ENCODE measurements around the gene SHISAL1.
"Not testable (repeated sequence)": the region's sequence is repeated elsewhere in the genome, so short reads cannot be mapped to it uniquely, and the experiment has no call there.

The SHISAL1 gene

DNA sequence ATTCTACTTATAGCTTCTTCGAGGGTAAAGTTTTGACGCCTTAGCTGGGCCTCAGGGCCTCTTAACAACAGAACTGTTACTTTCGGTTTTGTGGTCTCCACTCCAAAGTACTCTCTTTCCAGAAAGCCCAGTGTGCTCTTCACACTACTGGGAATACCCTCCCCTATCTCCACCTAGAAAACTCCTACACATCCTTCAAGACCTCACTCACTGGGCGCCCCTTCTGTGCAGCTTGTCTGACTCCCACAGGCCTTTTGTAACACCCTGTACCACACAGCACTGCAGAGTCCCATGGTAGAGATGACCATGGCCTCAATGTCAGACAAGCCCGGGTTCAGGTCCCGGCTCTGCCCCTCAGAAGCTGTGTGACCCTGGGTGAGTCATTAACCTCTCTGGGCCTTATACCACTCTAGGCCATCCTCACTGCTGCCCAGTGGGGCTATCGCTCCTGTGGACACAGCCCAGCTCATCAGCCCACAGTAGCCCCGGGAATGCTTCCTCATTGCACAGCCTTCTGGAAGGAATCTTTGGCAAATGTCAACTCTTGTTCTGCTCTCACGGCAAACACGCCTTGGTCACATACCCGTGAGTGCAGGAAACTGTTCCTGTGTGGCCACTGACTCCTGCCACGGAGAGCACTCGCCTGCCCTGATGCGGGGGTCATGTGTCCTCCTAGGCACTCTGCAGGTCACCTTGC, 51.4 kb downstream of the SHISAL1 start:
- no peak for DNase-seq (ENCODE audit: low read depth)

DNA sequence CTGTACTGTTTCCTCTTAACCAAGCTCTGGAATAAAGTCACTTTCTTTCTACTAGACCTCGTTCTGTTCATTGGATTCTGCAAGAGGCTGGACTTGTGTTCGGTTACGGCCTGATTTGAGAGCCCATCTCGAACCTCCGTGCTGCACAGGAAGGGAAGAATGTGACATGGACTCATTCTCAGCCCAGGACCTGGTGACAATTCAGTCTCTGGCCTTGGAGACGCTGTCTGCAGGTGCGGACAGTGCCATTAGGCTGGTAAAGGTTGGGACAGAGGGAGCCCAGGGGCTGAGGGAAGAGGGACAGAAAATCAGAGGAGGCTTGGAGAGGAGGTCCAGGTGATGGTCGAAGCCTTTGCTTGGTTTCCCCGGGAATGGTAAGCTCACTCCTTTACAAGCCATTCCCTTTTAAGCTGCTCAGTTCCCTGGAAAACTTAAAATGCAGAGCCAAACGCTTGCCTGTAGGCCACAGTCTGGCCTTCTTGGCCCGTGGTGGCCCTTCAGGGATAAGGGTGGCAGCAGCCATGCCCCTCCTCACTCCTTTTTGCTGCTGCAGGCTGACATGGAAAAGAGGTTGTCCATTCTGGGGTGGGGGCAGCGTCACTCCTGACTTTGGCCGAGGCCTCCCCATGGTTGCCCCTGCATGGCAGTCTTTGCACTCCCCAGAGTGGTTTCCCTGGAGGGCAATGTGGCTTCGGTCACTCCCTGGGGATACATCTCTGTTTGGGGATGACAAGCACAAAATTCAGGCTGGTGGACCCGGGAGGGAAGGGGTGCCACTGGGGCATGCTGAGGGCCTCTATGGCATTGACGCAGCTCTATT, 52.3 kb downstream of the SHISAL1 start:
- no peak for DNase-seq (ENCODE audit: low read depth)

DNA sequence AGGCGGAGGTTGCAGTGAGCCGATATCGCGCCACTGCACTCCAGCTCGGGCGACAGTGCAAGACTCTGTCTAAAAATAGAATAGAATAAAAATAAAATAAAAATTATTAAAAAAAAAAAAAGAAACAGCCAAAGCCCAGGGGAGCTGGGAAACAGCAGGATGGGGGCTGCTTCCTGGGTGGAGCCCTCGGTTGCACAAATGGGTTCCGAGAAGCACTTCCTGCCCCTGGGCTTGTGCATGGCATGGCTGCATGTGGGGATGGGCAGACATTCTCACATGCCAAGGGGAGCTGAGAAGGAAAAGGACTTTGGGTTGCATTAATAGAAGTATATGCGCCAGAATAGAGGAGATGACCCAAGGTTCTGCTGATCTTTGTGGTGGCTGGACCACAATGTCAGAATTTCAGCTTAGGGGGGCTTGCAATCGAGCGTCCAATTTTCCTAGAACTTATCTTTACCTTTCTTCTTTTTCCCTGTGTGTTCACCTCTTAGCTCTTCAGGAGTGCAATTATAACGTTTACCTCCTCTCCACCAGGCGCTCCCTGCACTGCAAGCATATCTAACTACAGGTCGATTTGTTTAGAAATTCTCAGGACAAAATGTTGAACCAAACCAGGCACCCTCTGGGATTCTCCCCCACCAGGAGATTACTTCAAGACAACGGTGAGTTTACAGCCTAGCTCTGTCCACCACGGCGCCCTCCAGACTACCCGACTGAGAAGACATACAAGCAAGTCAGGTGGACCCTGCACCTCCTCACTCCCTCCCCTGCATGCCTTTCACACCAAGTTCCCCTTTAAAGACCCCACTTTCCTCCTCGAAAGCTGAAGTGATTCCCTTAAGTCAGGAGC, 53.2 kb downstream of the SHISAL1 start:
- no peak for DNase-seq (ENCODE audit: low read depth)

GRCh38 chr22:44256556-44257485, 55.9 kb downstream of the SHISAL1 start:
- DNase-seq (ENCODE audit: low read depth) = no peak

- no peak for DNase-seq (ENCODE audit: low read depth)
Observed at GRCh38 chr22:44256085-44256484, 56.7 kb downstream of the SHISAL1 start.

DNA sequence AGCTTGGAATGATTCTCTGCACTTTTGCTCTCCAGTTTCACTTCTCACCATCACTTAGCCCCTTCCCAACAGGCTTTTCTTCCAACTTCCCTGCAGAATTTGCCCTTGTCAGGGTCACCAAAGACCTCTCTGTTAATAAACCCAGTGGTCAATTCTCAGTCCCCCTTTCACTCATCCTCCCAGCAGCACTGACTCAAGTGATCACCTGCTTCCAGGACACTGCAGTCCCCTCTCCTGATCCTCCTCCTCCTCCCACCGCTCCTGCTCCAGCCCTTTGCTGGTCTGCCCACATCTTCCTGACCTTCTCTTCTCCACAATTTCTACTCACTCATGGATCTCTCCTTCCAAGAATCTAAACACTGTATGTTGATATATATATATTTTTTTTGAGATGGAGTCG, 57.9 kb downstream of the SHISAL1 start:
- no peak for DNase-seq (ENCODE audit: low read depth)

DNA sequence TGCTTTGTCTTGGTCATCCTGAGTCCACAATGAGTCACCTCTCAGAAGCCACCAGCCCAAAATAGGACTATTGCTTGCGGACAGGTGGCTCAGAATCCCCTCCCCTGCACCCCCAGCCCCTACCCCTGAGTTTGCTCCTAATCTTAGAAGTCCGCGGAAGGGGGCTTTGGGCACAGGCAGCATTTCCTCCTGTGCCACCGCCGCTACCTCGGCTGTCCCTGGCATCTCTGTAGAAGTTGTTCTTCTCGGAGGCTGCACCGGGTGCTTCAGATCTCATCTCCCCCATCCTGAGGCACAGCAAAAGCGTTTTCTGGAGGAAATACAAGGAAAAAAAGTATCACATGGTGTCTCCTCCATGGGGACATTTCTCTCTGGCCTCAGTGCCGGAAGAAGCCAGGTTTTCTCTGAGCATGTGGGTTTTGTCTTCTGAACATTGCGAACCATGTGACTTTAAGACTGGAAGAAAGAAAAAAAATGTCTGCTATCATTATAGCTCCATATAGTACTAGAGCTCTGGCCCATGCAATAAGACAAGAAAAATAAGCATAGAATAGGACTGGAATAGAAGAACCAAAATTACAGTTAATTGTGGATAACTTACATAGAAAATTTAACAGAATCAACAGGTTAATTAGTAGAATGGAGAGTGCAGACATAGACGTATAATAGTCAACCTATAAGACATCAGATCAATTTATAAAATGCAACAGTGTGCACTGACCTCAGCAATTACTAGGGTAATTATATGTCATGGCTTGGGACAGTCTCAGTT, 63.2 kb downstream of the SHISAL1 start:
- no peak for DNase-seq (ENCODE audit: low read depth)

GRCh38 chr22:44248926-44249325, 63.8 kb downstream of the SHISAL1 start:
- no peak for DNase-seq (ENCODE audit: low read depth)

DNA sequence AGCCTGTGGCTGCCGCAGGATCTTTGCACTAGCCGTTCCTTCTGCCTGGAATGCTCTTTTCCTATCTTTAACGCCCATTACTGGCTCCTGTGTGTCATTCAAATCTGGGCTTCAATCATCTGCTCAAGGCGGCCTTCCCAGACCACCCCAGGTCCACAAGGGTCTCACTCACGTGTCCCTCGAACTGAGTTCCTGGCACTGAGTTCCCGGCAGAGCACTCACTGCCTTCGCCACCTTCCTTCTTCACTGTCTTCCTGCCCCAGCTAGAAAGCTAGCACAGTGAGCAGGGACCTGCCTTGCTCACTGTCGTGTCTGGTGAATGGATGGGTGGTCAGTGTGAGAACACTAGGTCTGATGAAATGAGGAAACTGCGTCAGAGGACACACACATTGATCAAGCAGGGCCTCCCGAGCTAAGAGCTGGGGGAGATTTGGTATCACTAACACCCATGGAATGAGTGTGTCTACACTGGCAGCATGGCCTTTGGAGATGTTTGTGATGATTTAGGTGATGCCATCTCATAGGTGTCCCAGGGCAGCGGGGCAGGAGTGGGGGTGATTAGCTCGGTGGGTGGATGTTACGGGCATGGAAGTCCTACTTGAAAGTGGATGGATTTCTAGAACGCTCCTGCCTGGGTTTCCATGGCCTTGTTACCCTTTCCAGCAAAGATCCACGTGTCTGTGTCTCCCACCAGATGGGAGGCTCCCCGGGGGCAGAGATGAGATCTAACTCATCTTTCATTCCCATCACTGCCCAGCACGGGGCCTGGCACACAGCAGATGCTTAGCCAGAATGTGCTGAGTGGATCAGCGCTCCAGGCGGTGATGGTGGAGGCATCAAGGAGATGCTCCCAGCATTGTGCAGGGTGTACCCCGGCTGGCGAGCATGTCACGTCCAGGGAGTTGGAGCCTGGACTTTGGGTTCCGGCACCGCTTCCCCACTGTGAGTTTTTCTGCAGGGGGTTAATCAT, 64.5 kb downstream of the SHISAL1 start:
- no peak for DNase-seq (ENCODE audit: low read depth)

DNA sequence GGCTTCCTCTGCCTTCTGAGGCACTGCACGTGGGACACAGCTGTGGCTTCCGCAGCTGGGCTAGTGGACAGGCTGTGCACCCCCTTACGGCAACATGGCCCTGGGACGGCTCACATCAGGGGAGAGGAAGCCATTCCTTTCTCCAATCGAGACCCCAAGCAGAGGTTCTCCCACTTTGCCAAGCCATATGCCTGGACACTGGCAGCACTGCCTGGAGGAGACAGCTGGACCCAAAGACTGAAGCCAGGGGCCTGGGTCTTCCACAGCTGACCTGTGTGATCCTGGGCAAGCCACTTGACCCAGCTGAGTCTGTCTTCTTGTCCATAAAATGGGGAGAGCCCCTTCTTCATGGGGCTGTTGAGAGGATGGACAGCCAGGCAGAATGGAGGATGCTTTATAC, 65.4 kb downstream of the SHISAL1 start:
- DNase-seq (ENCODE audit: low read depth) = no peak

DNA sequence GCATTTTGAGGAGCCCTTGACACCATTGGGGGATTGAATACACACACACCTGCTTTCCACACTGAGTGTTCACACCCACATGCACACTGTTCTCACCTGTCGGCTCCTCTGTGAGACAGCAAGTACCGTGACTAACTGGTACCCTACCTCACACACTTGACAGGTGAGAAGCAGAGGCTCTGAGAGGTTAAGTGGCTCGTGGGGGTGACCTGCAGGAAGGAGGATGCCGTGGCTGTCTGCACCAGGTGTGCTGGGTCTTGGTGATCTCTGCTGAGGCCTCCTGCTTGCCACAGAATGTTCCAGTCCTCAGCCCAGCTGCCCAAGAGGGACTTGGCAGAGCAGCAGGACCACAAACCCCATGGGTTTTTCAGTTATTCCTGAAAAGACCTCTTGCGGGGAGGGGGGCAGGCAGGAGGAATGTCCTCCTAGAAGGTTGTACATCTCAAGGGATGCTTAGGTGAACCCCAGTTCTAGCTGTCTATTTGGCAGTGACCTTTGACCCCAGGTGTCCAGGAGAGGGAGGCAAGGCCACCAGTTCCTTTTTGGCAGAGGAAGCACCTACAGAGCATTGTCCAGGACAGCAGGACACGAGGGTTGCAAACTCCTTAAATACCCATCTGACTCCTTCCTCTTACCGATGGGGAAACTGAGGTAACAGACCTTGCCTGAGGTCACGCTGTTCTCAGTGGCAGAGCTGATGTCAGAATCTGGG, 66.0 kb downstream of the SHISAL1 start:
- DNase-seq (ENCODE audit: low read depth) = no peak

DNA sequence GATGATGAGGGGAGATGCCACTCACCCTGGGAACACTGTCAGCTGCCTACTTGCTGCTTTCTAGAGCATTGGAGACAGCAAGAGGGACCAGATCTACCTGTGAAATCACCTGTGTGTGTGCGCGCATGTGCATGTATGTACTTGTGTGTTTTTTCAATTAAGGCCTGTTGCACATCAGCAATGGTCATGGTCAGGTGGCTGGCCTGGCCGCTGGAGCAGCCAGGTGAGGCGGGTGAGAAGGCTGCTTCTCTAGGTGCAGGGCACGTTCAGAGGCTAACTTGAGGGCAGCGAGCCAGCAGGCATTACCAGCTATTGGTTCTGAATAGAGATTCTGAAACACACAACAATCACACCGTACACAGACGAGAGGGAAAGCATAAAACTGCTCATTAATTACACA, 66.9 kb downstream of the SHISAL1 start:
- no peak for DNase-seq (ENCODE audit: low read depth)

DNA sequence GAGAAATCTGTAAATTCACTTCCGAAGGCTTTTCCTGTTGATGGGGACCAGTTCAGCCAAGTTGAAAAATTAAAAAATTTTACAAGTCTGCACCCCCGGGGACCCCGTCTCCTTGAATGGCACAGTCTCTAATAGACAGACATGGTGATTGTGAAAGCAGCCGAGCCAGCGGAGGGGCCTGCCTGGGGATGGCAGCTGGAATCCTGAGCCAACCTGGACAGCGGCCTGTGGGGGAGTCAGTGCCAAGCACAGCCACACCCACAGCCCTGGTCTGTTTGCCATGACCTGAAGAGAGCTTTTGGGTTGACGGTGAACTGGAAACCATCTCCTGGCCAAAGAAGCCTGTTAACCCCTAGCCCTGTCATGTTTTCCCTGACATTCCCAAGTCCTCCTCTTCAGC, 67.3 kb downstream of the SHISAL1 start:
- DNase-seq (ENCODE audit: low read depth) = no peak

- DNase-seq (ENCODE audit: low read depth) = no peak
Observed at GRCh38 chr22:44244265-44244822, 68.4 kb downstream of the SHISAL1 start.

GRCh38 chr22:44243761-44244160, 69.0 kb downstream of the SHISAL1 start:
- no peak for DNase-seq (ENCODE audit: low read depth)

DNA sequence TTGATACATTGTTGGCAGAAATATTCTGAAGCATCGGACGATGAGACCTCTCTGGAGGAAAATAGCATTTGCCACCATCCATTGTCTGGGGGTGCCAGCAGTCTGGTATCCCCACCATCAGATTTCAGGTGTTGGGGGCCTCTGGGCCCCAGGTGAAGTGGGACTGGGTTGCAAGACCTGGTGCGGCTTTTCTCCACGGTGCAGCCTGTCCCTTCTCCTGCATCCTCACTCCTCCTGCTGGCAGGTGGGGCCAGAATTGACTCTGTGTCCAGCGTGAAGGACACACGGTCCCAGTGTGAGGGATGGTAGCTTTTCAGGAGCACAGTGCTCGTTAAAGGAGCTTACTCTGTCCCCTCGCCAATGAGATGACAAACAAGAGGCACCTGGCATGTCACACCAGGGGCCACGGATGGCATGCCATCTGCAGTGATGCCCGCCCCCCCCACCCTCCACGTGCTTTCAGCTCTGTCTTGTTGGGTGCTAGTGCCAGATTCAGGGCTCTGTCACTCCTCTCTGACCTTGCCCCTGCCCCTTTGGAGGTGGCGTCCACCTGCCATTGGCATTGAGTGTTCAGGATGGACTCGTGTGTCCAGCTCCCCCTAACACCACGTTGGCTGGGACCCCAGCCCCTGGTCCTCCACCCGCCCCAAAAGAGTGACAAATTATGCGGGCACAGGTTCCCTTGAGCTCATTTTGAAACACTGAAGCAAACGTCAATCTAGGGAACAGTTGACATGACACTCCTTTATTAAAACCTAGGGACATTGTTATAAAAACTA, 69.6 kb downstream of the SHISAL1 start:
- DNase-seq (ENCODE audit: low read depth) = no peak

DNA sequence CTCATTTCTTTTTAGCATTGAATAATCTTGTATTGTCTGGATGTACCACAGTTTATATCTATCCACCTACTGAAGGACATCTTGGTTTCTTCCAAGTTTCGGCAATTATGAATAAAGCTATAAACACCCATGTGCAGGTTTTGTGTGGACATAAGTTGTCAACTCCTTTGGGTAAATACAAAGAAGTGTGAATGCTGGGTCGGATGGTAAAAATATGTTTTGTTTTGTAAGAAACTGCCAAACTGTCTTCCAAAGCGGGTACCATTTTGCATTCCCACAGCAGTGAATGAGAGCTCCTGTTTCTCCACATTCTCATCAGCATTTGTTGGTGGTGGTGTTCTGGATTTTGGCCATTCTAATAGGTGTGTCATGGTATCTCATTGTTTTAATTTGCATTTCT, 71.6 kb downstream of the SHISAL1 start:
- DNase-seq (ENCODE audit: low read depth) = not testable (repeated sequence)

DNA sequence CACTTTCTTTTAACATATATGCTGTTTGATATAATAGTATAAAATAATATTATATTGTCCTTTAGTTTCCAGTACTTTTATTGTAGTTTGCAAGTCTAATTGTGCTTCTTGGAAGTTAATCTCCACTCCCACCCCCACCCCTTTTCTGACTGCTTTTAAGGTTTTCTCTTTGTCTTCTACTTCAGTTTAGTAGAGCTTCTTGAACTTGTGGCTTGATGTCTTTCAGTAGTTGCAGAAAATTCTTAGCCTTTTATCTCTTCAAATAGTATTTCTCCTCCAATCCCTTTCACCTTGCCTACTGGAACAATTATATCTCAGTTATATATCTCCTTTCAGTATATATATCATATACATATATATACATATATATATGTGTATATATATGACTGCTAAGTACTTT, 75.5 kb downstream of the SHISAL1 start:
- DNase-seq (ENCODE audit: low read depth) = no peak

All from EH (cell line).